ENCODE measurements around the gene KIR2DL1. TPM values are rescaled to one million over a fixed set of nuclear protein-coding genes. Genes with fewer than 3 reads are reported as not detected.
"Not testable (repeated sequence)": the region's sequence is repeated elsewhere in the genome, so short reads cannot be mapped to it uniquely, and the experiment has no call there.

Gene KIR2DL1
- total RNA-seq, 1 experiment from 2014 or later = not detected

DNA sequence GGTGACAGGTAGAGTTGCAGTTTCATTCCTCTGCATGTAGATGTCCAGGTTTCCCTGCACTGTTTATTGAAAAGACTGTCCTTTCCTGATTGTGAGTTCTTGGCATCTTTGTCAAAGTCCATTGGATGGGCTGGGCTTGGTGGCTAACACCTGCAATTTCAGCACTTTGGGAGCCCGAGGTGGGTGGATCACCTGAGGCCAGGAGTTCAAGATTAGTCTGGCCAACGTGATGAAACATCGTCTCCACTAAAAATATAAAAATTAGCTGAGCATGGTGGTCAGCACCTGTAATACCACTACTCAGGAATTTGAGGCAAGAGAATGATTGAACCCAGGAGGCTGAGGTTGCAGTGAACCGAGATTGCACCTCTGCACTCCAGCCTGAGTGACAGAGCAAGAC is 8.3 kb downstream of the KIR2DL1 start:
- not testable (repeated sequence) for H2BK20ac ChIP-seq (ENCODE audit: low read depth, low read length, poor library complexity, severe bottlenecking)

DNA sequence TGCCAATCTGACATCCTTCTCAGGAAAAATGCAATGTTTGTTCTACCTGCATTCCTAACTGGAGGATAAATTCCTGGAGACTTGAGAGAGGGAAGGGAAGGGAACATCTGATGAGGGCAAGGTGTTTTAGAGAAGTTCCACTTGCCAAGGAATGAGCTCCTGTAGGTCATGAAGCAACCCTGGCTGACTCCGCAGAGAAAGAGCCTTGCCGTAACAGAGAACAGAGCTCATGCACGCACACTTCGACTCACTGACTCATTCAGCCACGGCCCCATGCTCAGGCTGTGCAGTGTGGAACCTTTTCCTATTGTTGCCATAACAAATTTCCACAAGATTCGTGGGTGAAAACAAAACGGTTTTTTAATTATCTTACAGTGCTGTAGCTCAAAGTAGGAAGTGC is 9.3 kb downstream of the KIR2DL1 start:
- not testable (repeated sequence) for H2AFZ ChIP-seq (ENCODE audit: low read length); H4K5ac ChIP-seq (ENCODE audit: insufficient read length, low read depth, low read length); H3K4me2 ChIP-seq (ENCODE audit: insufficient read depth, insufficient read length, low read length); H3K79me2 ChIP-seq (ENCODE audit: insufficient read depth, low read length); H2AK5ac ChIP-seq (ENCODE audit: insufficient read length, low read length); H2BK15ac ChIP-seq (ENCODE audit: low read depth, low read length); H3K18ac ChIP-seq (ENCODE audit: insufficient read length, low read depth, low read length); H3K9ac ChIP-seq (ENCODE audit: extremely low read depth, insufficient read length, low read length); H3K27me3 Mint-ChIP-seq (ENCODE audit: low read depth); H3K4me1 ChIP-seq (ENCODE audit: insufficient read depth, low read length); H2BK5ac ChIP-seq (ENCODE audit: insufficient read length, low read length); H3K79me1 ChIP-seq (ENCODE audit: insufficient read depth, low read depth, low read length, poor library complexity, severe bottlenecking); H3K23me2 ChIP-seq (ENCODE audit: insufficient read length, low read depth, low read length, poor library complexity, severe bottlenecking); H3K23ac ChIP-seq (ENCODE audit: insufficient read length, low read depth, low read length); H3K27me3 ChIP-seq (ENCODE audit: insufficient read depth, low read length); H3K4me3 Mint-ChIP-seq; H3T11ph ChIP-seq (ENCODE audit: low read length); H3K4ac ChIP-seq (ENCODE audit: low read depth, low read length); H2BK20ac ChIP-seq (ENCODE audit: low read depth, low read length, poor library complexity, severe bottlenecking); H4K20me1 ChIP-seq (ENCODE audit: control insufficient read depth, insufficient read depth, insufficient read length); H3K14ac ChIP-seq (ENCODE audit: insufficient read depth, low read length); H2BK120ac ChIP-seq (ENCODE audit: low read depth, low read length, poor library complexity, severe bottlenecking); H4K8ac ChIP-seq (replicated peaks; ENCODE audit: insufficient read length, low read depth, low read length); H3K27ac Mint-ChIP-seq; H2BK12ac ChIP-seq (ENCODE audit: insufficient read length, low read depth, low read length); DNase-seq; H3K27ac ChIP-seq (ENCODE audit: insufficient read length, low read depth, low read length); H4K91ac ChIP-seq (ENCODE audit: insufficient read length, low read depth, low read length); H3K4me1 Mint-ChIP-seq; H3K56ac ChIP-seq (ENCODE audit: insufficient read length, low read depth, low read length)
- peaks cover 44% of the 10 kb centered on the region for H3K9me3 ChIP-seq (ENCODE audit: control insufficient read depth, low read depth, low read length)
- no CpG with 5 or more reads among the region's 7 CpGs for WGBS (ENCODE audit: extremely low coverage, insufficient read length, low lambda C conversion rate)
- H3K36me3 Mint-ChIP-seq (ENCODE audit: insufficient read depth in 1 of 3, low read depth in 3 of 3) = peaks cover 4 to 48% (median 11%) of the 10 kb centered on the region in 3 experiments; a peak in 6 of 7 replicates
- H3K9me3 Mint-ChIP-seq = peaks cover 87 to 90% of the 10 kb centered on the region in 2 experiments

More for the DNA sequence above, 8.3 kb downstream of the KIR2DL1 start:
- H3K36me3 Mint-ChIP-seq (ENCODE audit: insufficient read depth in 1 of 3, low read depth in 3 of 3) = peaks cover 4 to 50% (median 13%) of the 10 kb centered on the region in 3 experiments; a peak in 6 of 7 replicates
- not testable (repeated sequence) for H3K79me2 ChIP-seq (ENCODE audit: insufficient read depth, low read length); H3K27ac Mint-ChIP-seq; H3K4ac ChIP-seq (ENCODE audit: low read depth, low read length); H2BK15ac ChIP-seq (ENCODE audit: low read depth, low read length); H3K9ac ChIP-seq (ENCODE audit: extremely low read depth, insufficient read length, low read length); H3K79me1 ChIP-seq (ENCODE audit: insufficient read depth, low read depth, low read length, poor library complexity, severe bottlenecking); H3K27ac ChIP-seq (ENCODE audit: insufficient read length, low read depth, low read length); H4K91ac ChIP-seq (ENCODE audit: insufficient read length, low read depth, low read length); H3K23me2 ChIP-seq (ENCODE audit: insufficient read length, low read depth, low read length, poor library complexity, severe bottlenecking); H3K56ac ChIP-seq (ENCODE audit: insufficient read length, low read depth, low read length); H3K4me1 Mint-ChIP-seq; H3K23ac ChIP-seq (ENCODE audit: insufficient read length, low read depth, low read length); H3K27me3 Mint-ChIP-seq (ENCODE audit: low read depth); H3K4me2 ChIP-seq (ENCODE audit: insufficient read depth, insufficient read length, low read length); H4K8ac ChIP-seq (replicated peaks; ENCODE audit: insufficient read length, low read depth, low read length); H2AFZ ChIP-seq (ENCODE audit: low read length); H3T11ph ChIP-seq (ENCODE audit: low read length); DNase-seq; H3K4me1 ChIP-seq (ENCODE audit: insufficient read depth, low read length); H2BK5ac ChIP-seq (ENCODE audit: insufficient read length, low read length); H2BK120ac ChIP-seq (ENCODE audit: low read depth, low read length, poor library complexity, severe bottlenecking); H3K27me3 ChIP-seq (ENCODE audit: insufficient read depth, low read length); H3K14ac ChIP-seq (ENCODE audit: insufficient read depth, low read length); H2AK5ac ChIP-seq (ENCODE audit: insufficient read length, low read length); H3K18ac ChIP-seq (ENCODE audit: insufficient read length, low read depth, low read length); H2BK12ac ChIP-seq (ENCODE audit: insufficient read length, low read depth, low read length); H4K20me1 ChIP-seq (ENCODE audit: control insufficient read depth, insufficient read depth, insufficient read length); H3K4me3 Mint-ChIP-seq; H4K5ac ChIP-seq (ENCODE audit: insufficient read length, low read depth, low read length)
- no CpG with 5 or more reads among the region's 4 CpGs for WGBS (ENCODE audit: extremely low coverage, insufficient read length, low lambda C conversion rate)
- peaks cover 87 to 90% of the 10 kb centered on the region in 2 experiments for H3K9me3 Mint-ChIP-seq
- H3K9me3 ChIP-seq (ENCODE audit: control insufficient read depth, low read depth, low read length) = peaks cover 48% of the 10 kb centered on the region

All from H9 (cell line).